CD4-positive, alpha-beta T cell treated with Interleukin-2 at 100 ng/mL for 4 hours (primary cell): Measurements from ENCODE around the gene LCE2C.
"Not testable (repeated sequence)": the region's sequence is repeated elsewhere in the genome, so short reads cannot be mapped to it uniquely, and the experiment has no call there.

ENCODE experiments used
- DNase-seq: peaks from one replicate; pipeline ENCODE4 v3.0.0-alpha.2; 2020; ENCODE audit warnings: low spot score

Gene LCE2C

GRCh38 chr1:152674983-152675382, at the start of gene LCE2C:
Gene LCE2C (plus strand): TSS chr1:152675279. CDS start chr1:152676016, 737 bp downstream.
- DNase-seq: not testable (repeated sequence)

- no peak for DNase-seq
Measured at GRCh38 chr1:152626744-152627143, 48.3 kb upstream of the LCE2C start.

GRCh38 chr1:152630596-152630995, 44.5 kb upstream of the LCE2C start:
- DNase-seq: no peak

GRCh38 chr1:152640351-152640750, 34.7 kb upstream of the LCE2C start:
- no peak for DNase-seq

GRCh38 chr1:152643945-152644344, 31.1 kb upstream of the LCE2C start:
- no peak for DNase-seq

GRCh38 chr1:152645146-152645545, 29.9 kb upstream of the LCE2C start:
- no peak for DNase-seq

GRCh38 chr1:152646656-152647055, 28.4 kb upstream of the LCE2C start:
- no peak for DNase-seq

GRCh38 chr1:152654110-152654509, 21.0 kb upstream of the LCE2C start:
- DNase-seq: peak; percentile 50

- no peak for DNase-seq
Measured at GRCh38 chr1:152656459-152656858, 18.6 kb upstream of the LCE2C start.

- no peak for DNase-seq
Measured at GRCh38 chr1:152657677-152658076, 17.4 kb upstream of the LCE2C start.

- DNase-seq: no peak
Measured at GRCh38 chr1:152658649-152659048, 16.4 kb upstream of the LCE2C start.

- DNase-seq: no peak
Measured at GRCh38 chr1:152663098-152663497, 12.0 kb upstream of the LCE2C start, which contains the start of gene LCE2D. Gene LCE2D (plus strand): TSS chr1:152663380. CDS start chr1:152664106, 726 bp downstream.

- DNase-seq: not testable (repeated sequence)
Measured at GRCh38 chr1:152666171-152666570, 8.9 kb upstream of the LCE2C start.

GRCh38 chr1:152667648-152668047, 7.4 kb upstream of the LCE2C start:
- no peak for DNase-seq

- no peak for DNase-seq
Measured at GRCh38 chr1:152673016-152673415, 2.1 kb upstream of the LCE2C start.

- DNase-seq: no peak
Measured at GRCh38 chr1:152679459-152679858, 4.4 kb downstream of the LCE2C start.

- no peak for DNase-seq
Measured at GRCh38 chr1:152681616-152682015, 6.5 kb downstream of the LCE2C start.

- no peak for DNase-seq
Measured at GRCh38 chr1:152683846-152684245, 8.8 kb downstream of the LCE2C start.

GRCh38 chr1:152685823-152686222, 10.7 kb downstream of the LCE2C start, which contains the start of gene LCE2B:
Gene LCE2B (plus strand): TSS chr1:152686123. CDS start chr1:152686844, 721 bp downstream.
- DNase-seq: not testable (repeated sequence)

GRCh38 chr1:152697701-152698600, 22.9 kb downstream of the LCE2C start, which contains the start of gene LCE2A:
Gene LCE2A (plus strand): TSS chr1:152698345. CDS start chr1:152698902, 557 bp downstream.
- DNase-seq: no peak

GRCh38 chr1:152699746-152700145, 24.7 kb downstream of the LCE2C start:
- no peak for DNase-seq

GRCh38 chr1:152707860-152708259, 32.8 kb downstream of the LCE2C start, which contains the start of gene LCE4A:
Gene LCE4A (plus strand): TSS chr1:152708160. CDS start chr1:152709076, 916 bp downstream.
- no peak for DNase-seq

GRCh38 chr1:152718238-152718637, 43.2 kb downstream of the LCE2C start:
- no peak for DNase-seq
